HG02610 (cell line): Measurements from ENCODE around the gene GTF3C5.
"Not testable (repeated sequence)": the region's sequence is repeated elsewhere in the genome, so short reads cannot be mapped to it uniquely, and the experiment has no call there.

Experiments used
- ATAC-seq: cut with Tn5 transposase; IDR thresholded peaks from one replicate; pipeline ENCODE4 v1.9.1; 2021; ENCODE audit warnings: mild to moderate bottlenecking, moderate library complexity; ENCODE audit not compliant: unreplicated experiment

The GTF3C5 gene

DNA sequence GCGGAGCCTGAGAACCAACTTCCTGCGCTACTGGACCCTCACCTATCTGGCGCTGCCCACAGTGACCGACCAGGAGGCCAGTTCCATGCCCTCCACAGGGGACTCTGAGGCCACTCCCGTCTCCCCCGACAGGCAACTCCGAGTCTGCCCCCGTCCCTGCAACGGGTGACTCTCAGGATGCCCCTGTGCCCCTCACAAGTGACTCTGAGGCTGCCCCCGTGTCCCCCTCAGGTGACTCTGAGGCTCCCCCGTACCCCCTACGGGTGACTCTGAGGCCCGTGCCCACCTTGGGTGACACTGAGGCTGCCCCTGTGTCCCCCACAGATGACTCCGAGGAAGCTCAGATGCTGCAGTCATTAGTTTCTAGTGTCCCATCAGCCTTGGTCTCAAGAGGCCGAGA is 56.1 kb downstream of the GTF3C5 start:
- ATAC-seq = no peak

GRCh38 chr9:133087429-133088145 is 56.8 kb downstream of the GTF3C5 start:
- no peak for ATAC-seq

DNA sequence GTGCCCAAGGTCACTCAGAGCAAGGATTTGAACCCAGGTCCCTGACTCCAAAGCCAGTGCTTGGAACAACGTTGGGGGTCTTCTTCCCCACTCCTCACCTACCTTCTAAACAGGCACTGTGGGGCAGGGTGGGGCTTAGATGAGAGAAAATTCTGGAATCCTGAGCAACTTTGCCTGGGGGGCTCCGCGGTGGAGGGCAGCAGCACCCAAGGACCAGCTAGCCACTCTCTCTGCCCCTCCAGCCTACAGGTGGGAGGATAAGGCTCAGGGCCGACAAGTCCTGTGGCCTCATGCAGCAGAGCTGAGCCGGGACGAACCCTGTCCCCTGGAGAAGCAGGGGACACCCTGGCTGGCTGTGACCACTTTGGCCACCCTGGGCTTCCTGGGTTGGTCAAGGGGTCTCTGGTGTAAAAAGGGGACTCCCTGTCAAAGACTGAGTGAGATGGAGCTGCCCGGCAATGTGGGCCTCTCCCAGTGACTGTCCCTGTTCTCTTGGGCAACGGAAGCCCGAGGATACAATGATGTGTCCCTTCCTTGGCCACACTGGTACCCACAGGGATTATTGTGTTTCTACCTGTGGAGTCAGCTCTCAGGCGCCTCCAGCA is 57.5 kb downstream of the GTF3C5 start:
- no peak for ATAC-seq

DNA sequence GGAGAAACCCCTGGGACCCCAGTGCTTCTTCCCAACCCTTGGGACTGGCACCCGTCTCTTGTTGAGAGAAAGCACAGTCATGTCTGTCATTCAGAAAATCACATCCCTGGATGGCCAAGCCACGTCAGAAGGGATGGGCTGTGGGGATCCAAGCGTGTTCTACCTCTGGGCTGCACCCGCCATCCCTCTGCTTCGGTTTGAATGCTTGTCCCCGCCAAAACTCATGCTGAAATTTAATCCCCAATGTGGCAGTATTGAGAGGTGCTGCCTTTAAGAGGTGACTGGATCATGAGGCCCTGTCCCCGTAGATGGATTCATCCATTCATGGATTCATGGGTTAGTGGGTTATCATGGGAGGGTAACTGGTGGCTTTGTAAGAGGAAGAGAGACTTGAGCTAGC is 58.0 kb downstream of the GTF3C5 start:
- ATAC-seq = no peak

DNA sequence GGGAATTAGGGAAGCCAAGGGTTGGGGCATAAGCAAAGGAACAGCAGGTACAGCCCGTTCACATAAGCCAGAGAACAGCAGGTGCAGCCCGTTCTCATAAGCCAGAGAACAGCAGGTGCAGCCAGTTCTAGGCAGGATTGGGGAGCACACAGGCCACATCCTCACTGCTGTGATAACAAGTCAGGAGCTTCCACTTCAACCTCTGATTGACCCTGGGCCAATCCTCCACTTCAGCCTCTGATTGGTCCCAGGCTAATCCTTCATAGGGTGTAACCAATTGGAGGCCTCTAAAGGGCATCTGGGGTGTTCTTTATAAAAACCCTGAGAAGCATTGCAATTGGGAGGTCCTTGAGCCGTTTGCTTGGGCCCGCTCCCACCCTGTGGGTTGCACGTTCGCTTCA is 58.5 kb downstream of the GTF3C5 start:
- no peak for ATAC-seq

DNA sequence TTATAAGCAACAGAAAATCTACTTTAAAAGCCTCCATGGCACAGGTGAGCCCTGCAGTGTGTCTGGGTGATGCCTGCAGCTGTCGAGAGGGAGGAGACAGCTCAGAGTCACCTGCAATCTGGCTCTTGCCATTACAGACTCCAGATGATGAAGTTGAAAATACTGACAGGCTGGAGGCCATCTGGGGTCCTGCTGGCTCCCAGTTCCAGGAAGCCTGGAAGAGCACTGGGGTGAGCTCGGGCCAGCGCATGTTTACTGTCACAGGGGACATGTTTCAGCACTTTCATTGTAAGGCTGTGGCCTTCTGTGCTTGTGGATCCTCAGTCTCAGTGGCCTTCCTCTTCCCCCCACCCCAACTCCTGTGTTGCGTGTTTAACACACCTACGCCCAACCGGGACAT is 59.4 kb downstream of the GTF3C5 start:
- no peak for ATAC-seq

GRCh38 chr9:133090752-133091385 is 60.1 kb downstream of the GTF3C5 start:
- no peak for ATAC-seq

GRCh38 chr9:133094351-133094750 is 63.6 kb downstream of the GTF3C5 start:
- not testable (repeated sequence) for ATAC-seq

GRCh38 chr9:133094842-133095393 is 64.1 kb downstream of the GTF3C5 start:
- ATAC-seq = no peak

DNA sequence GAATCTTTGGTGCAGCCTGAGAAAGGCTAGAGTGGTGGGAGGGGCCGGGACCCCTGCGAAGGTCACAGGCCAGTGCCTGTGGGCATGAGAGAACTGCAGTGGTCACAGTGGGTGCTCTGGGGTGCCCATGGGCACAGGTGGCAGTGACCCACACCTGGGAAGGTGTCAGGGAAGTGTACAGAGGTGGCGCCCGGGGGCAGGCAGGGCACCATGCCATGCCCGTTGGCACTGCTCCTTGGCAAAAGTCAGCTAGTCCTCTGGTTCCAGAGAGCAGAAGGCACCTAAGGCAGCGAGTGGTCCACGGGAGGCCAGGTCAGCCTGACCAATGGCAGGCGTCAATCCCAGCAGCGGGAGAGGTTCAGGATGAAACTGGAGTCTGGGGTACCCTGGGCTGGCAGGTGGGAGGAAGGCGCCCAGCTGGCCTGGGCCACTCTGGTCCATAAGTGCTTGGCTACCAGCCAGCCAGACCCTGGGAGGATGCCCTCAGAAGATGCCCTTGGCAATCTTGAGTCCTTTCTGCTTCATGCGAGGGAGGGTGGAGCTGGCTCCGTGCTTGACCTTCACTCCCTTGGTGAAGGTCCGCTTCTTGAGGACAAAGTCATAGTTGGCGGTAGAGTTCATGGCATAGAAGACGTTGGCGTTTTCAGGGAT is 67.4 kb downstream of the GTF3C5 start:
- no peak for ATAC-seq

DNA sequence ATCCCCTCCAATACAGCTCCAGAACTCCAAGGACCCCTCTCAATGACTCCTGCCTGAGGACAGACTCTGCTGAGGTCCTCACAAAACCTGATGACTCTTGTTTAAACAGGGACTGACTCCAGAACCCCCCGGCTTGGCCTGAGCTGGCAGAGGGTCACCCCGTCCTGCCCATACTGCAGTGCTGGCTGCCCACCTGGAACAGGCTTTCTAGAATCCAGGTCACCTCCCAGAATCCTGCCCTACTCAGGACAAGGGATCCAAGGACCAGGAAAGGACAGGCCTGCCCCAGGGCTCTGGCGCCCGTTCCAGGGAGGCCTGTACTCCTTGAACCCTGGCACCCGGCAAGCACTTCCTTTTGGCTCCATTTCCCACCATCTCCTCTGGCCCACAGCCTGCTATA is 68.1 kb downstream of the GTF3C5 start:
- no peak for ATAC-seq

DNA sequence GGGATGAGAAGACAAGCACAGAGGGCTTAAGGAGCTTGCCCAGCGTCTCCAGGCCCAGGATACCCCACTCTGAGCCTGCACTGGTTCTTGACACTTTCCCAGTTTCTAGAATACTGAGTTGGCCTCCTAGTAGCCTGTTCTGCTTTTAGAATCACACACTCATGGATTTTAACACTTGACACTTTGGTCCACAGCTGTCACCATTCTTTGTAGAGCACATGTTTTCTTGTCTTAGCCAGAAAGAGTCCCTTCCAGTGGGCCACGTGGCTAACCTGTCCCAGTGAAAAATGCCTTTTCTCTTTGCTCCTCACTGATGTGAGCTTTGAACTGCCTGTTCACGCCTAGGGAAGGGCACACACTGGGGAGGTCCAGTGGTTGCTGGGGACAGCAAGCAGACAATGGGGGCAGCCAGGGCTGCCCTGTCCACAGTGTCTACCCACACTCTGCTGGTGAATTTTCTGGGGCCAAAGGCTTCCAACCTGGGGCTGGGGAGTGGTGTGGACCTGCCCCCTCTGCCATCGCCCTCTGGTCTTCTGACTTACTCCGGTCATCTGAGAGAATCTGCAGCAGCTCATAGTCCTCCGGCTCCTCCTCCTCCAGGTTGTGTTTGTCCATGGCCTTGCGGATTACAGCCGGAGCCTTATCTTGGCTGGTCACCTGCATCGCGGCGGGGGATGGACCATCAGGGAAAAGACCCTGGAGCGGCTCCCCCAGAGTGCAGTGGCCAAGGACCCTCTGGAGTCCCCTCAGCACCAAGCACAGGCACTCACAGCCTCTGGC is 69.1 kb downstream of the GTF3C5 start:
- no peak for ATAC-seq

GRCh38 chr9:133100506-133101355 is 69.9 kb downstream of the GTF3C5 start:
- ATAC-seq = no peak

DNA sequence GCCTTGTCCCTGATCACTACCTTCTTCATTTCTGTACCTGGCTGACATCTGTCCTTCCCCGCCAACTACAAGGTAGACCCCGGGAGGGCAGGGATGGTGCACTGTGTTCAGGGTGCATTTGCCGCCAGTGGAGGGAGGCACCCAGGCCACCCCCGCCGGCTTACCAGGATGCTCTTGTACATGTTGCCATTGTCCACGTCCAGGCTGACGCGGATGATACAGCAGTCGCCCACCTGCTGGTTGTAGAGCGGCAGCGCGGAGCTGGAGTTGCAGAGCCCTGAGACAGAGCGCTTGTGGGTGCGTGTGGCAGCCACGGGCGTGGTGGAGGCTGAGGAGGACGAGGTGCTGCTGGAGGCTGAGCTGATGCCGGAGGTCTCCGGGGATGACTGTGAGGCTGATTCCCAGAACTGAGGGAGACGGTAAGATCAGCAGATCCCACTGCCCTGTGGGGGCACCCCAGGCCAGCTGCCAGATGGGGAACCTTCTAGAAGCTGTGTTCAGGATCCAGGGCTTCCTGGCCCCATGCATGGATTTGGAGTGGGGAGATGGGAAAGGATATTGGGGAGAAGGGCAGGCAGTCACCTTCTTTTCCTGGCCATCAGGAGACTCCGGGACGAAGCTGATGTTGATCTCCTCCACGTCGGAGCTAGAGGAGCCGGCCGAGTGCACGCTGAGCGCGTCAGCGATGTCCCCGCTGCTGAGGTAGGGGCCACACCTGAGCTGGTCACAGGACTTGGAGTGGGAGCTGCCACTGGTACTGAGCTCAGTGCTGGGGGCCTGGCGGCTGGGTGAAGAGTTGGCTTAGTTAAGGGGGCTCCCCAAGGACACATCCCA is 70.8 kb downstream of the GTF3C5 start:
- no peak for ATAC-seq

DNA sequence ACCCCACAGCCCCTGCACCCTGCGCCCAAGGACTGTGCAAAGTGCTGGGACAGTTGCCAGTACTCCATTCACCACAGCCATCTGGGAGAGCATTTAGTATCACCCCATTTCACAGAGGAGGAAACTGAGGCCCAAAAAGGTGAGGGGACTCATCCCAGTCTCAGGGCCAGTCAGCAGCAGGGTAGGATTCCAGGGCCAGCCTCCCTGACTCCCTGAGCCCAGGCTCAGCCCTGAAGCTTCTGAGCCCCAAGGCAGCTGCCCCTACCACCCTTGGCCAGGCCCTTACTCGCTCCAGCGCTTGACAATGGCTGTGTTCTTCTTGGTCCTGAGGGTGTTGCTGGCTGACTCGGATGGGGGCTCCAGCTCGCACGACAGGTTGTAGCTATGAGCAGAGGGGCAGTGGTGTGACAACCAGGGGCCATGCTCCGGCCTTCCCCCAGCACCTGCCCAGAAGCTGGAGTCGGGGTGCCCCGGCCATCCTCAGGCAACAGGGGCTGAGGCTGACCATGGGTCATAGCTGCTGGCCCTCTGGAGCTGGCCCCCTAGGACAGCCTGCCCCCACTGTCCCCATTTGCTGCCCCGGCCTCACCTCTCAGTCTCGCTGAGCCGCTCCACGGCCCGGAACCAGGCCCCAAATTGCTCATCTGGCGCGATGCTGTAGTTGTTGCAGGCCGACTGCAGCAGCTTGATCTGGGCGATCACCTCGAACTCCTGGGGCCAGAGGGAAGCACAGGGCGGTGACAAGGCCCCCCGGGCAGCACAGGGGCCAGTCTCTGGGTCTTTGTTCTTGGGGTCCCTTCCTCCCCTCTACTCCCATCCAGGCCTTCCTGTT is 71.6 kb downstream of the GTF3C5 start:
- no peak for ATAC-seq

DNA sequence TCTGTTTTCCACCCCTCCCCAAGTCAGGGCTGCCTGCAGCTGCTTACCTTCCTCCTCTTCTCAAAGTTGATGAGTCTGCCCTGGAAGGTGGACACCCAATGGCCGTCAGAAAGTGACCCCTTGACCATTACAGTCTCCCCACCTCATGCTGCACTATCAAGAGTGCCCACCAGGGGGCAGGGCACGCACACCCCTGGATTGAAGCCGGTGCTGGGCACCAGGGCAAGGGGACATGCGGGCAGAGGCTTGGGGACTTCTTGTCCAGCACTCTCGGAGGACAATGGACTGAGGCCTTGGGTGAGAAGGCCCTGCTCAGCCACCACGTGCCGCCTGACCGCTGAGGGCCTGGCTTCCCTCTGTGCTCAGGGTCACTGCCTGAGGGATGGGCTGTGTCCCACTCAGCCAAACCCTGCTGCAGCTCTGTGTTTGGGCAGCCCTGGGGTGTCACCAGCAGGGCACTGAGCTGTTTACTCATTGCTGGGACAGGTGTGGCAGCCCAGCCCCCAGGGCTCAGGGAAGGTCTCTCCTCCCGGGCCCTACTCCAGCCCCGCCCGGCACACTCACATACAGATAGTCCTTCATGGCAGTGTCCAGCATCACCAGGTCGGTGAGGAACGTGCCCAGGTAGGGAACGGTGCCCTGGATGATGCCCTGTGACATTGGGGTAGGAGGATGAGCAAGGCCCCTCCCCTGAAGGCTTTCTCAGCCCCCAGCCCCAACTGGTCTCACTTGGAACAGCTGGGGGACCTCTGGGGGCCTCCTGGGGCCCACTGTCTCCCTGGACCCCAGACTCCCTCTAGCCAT is 72.6 kb downstream of the GTF3C5 start:
- ATAC-seq = no peak

GRCh38 chr9:133103987-133104505 is 73.2 kb downstream of the GTF3C5 start:
- ATAC-seq = no peak
